DMS153 treated with DMSO at 0.1 percent for 48 hours (cell line): Measurements from ENCODE around the gene OBP2B.
"Not testable (repeated sequence)": the region's sequence is repeated elsewhere in the genome, so short reads cannot be mapped to it uniquely, and the experiment has no call there.

Source experiments
- DNase-seq: peaks from one replicate; lab custom pipeline; 2025; ENCODE audit not compliant: unreplicated experiment; lab: John Stamatoyannopoulos, UW

OBP2B gene

GRCh38 chr9:133169687-133170086 is 39.4 kb downstream of the OBP2B start:
- not testable (repeated sequence) for DNase-seq

- no peak for DNase-seq
Measured at GRCh38 chr9:133169102-133169501, 39.9 kb downstream of the OBP2B start.

- no peak for DNase-seq
Measured at GRCh38 chr9:133168432-133168831, 40.6 kb downstream of the OBP2B start.

GRCh38 chr9:133167769-133168168 is 41.3 kb downstream of the OBP2B start:
- DNase-seq: no peak

GRCh38 chr9:133167096-133167730 is 41.8 kb downstream of the OBP2B start:
- no peak for DNase-seq

GRCh38 chr9:133166392-133166791 is 42.7 kb downstream of the OBP2B start:
- DNase-seq: no peak

- DNase-seq: no peak
Measured at GRCh38 chr9:133165452-133165730, 43.7 kb downstream of the OBP2B start.

- DNase-seq: no peak
Measured at GRCh38 chr9:133164191-133164590, 44.9 kb downstream of the OBP2B start.

GRCh38 chr9:133163504-133164172 is 45.4 kb downstream of the OBP2B start, which contains the start of gene GBGT1:
GBGT1 (minus strand) TSS chr9:133163914; CDS start chr9:133162412, 1,502 bp downstream.
- peak; percentile 19 for DNase-seq

GRCh38 chr9:133162861-133163503 is 46.1 kb downstream of the OBP2B start:
- no peak for DNase-seq

GRCh38 chr9:133161547-133161950 is 47.5 kb downstream of the OBP2B start:
- no peak for DNase-seq

- no peak for DNase-seq
Measured at GRCh38 chr9:133160742-133161546, 48.1 kb downstream of the OBP2B start.

GRCh38 chr9:133158695-133159094 is 50.4 kb downstream of the OBP2B start:
- DNase-seq: no peak
